ENCODE measurements around the gene EXT2. TPM values are rescaled to one million over a fixed set of nuclear protein-coding genes. Genes with fewer than 3 reads are reported as not detected.

The EXT2 gene
- total RNA-seq, result 10 to 100 TPM; 24.6 to 27.6 TPM

GRCh38 chr11:44095506-44096359 lies at the start of gene EXT2:
EXT2 (plus strand) TSS chr11:44095678; CDS start chr11:44107713, 12,035 bp downstream.

GRCh38 chr11:44047931-44048431 lies 47.5 kb upstream of the EXT2 start, which contains the start of gene ACCSL:
ACCSL (plus strand) TSS chr11:44047981; CDS start chr11:44048037, 56 bp downstream.

GRCh38 chr11:44065841-44066731 lies 29.4 kb upstream of the EXT2 start, which contains the start of gene ACCS:
ACCS (plus strand) TSS chr11:44066270; CDS start chr11:44067628, 1,358 bp downstream.

Other genes starting within 250 kb of the EXT2 start
- 10 to 100 TPM; 28.7 to 33.3 TPM for gene ALKBH3, start 214.8 kb upstream of the EXT2 start, total RNA-seq
- under 1 TPM; 0.41 to 0.68 TPM for gene C11orf96, start 153.0 kb upstream of the EXT2 start, total RNA-seq
- gene ACCSL, start 47.7 kb upstream of the EXT2 start, total RNA-seq, result not detected
- 10 to 100 TPM; 51.9 to 52.3 TPM for gene ACCS, start 29.4 kb upstream of the EXT2 start, total RNA-seq
- not detected for gene ALX4, start 214.5 kb downstream of the EXT2 start, total RNA-seq

All from activated naive CD4-positive, alpha-beta T cell treated with anti-CD3 and anti-CD28 coated beads, Interleukin-2, amount 10 ng/mL, durations not matched to agents 5 hours and 36 hours (primary cell).